ENCODE results near the gene UQCC5.

The UQCC5 gene

DNA sequence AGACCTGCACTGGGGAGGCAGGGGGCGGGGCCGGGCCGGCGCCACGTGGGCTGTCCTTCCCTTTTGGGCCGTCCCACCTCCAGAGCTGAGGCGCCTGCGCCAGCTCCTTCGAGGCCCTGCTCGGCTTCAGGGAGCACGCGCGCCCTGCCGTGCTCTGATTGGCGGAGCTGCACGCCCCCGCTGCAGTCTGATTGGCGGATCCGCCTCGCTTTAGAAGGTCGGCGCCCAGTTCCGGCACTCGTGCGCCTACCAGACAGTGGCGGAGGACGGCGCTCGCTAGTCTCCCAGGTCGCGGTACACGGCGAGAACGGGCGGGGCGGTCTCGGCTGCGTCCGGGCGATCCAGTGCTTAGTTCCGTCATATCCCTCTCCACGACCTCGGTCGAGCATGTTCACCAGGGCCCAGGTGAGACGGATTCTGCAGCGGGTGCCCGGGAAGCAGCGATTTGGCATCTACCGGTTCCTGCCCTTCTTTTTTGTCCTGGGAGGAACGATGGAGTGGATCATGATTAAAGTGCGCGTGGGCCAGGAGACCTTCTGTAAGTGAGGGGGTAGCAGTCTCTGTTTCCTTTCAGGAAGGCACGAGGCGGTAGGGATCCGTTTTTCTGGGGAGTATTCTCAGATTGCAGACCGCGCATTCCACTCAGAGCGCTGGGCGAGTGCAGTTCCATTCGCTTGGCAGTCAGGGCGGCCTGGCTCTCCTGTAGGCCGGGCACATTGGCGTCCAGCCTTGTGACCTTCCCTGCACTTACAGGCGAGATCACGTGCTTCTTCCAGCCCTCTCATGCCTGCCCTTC lies at the start of gene UQCC5:
Gene UQCC5 (plus strand): TSS at position 237 of the 796 bp plus-strand sequence. CDS start 151 bp downstream, at position 388.
- peak; percentile 67 for DNase-seq

DNA sequence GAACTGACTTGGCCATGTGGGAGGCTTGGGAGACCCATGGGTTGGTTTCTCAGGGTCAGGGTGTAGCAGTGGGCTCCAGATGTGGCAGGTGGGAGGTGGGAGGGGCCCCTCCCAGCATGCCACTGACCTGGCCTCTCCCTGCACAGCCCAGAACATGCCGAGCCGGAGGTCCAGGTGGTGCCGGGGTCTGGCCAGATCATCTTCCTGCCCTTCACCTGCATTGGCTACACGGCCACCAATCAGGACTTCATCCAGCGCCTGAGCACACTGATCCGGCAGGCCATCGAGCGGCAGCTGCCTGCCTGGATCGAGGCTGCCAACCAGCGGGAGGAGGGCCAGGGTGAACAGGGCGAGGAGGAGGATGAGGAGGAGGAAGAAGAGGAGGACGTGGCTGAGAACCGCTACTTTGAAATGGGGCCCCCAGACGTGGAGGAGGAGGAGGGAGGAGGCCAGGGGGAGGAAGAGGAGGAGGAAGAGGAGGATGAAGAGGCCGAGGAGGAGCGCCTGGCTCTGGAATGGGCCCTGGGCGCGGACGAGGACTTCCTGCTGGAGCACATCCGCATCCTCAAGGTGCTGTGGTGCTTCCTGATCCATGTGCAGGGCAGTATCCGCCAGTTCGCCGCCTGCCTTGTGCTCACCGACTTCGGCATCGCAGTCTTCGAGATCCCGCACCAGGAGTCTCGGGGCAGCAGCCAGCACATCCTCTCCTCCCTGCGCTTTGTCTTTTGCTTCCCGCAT lies 49.2 kb upstream of the UQCC5 start:
- no peak for DNase-seq

- no peak for DNase-seq
Measured at GRCh38 chr3:52487788-52488691, 48.4 kb upstream of the UQCC5 start.

GRCh38 chr3:52488746-52489145 lies 47.7 kb upstream of the UQCC5 start:
- no peak for DNase-seq

DNA sequence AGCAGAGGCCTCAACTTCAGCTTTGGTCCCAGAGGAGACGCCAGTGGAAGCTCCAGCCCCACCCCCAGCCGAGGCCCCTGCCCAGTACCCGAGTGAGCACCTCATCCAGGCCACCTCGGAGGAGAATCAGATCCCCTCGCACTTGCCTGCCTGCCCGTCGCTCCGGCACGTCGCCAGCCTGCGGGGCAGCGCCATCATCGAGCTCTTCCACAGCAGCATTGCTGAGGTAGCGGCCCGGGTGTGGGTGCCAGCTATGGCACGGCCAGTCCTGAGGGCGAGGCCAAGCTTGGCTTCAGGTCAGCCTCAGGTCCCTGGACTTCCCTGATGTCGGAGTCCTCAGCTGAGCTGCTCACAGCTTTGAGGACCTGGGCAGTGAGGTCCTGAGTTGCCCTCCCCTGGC lies 47.0 kb upstream of the UQCC5 start:
- DNase-seq, result no peak

DNA sequence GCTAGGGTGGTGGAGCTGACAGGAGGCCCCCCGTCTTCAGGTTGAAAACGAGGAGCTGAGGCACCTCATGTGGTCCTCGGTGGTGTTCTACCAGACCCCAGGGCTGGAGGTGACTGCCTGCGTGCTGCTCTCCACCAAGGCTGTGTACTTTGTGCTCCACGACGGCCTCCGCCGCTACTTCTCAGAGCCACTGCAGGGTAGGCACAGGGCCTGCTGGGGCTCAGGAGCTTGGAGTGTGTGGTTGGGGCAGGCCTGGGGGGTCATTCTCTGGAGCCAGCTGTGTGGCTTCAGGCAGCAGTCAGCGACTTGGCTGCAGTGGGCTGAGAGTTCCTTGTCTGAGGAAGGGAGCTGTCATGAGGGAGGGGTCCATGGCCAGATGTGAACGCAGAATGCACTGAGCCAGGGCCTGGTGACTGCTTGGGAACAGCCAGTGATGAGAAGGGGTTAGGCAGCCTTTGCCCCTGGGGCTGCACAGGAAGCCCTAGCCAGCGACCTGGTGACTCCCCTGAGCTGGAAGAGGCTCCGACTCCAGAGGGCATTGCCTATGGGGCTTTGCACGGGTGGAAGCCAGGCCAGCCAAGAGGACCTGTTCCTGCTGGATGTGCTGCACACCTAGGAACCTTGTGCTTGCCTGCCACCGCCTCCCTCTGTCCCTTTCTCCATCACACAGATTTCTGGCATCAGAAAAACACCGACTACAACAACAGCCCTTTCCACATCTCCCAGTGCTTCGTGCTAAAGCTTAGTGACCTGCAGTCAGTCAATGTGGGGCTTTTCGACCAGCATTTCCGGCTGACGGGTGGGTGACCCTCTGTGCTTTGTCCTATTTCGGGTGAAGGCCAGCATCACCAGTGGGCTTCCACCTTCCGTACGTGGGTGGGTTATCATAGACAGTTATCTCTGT lies 46.1 kb upstream of the UQCC5 start:
- no peak for DNase-seq

DNA sequence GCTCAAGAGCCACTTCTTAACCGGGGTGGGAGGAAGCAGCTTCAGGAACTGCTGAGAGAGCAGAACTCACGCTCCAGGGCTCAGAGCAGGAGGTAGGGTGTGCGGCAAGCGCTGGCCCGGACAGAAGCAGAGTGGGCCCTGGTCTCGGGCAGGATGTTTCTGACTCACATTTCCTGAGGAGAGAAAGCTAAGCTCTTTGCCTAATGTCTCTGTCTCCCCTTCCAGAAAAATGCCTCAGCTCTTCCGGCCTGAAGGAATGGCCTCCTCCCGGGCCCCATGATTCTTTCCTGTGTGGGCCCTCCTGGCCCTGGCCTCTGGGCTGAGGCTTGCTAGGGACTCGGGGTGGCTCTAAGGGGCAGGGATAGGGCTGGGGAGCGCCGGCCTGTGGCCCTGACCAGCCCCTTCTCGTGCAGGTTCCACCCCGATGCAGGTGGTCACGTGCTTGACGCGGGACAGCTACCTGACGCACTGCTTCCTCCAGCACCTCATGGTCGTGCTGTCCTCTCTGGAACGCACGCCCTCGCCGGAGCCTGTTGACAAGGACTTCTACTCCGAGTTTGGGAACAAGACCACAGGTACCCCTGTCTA lies 45.4 kb upstream of the UQCC5 start:
- no peak for DNase-seq

GRCh38 chr3:52492059-52492458 lies 44.3 kb upstream of the UQCC5 start:
- no peak for DNase-seq

DNA sequence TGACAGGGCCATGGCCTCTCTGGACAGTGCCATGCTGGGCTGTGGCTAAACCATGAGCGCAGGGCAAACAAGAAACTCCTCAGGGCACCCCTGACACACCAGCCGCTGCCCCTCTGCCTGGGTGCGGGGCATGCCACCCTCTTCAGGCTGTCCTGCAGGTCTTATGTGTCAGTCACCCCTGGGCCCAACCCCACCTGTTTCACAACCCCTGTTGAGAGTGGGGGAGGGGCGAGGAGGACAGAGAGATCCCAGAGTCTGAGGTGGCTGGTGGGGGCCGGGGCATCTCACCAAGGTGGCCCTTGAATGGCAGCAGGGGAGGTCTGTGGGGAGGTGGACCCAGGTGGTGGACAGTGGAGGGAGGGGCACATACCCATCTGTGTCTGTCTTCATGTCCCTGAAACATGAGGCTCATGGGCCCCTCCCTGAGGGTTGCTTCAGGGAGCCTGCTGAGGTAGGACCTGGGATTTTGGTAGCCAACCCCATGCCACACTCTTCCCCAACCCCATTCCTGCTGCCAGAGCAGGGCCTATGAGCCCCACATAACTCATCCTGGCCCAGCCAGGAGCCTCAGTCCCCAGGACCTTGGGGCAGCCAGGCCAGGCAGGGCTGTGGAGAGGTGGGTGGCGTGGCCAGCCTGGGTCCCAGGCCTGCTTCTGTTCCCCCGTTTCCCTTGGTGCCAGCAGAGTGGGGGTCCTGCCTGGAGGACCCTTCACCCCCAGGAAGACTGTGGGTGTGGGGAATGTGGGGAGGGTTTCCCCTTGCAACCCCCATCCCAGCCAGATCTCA lies 43.0 kb upstream of the UQCC5 start:
- DNase-seq, result no peak

DNA sequence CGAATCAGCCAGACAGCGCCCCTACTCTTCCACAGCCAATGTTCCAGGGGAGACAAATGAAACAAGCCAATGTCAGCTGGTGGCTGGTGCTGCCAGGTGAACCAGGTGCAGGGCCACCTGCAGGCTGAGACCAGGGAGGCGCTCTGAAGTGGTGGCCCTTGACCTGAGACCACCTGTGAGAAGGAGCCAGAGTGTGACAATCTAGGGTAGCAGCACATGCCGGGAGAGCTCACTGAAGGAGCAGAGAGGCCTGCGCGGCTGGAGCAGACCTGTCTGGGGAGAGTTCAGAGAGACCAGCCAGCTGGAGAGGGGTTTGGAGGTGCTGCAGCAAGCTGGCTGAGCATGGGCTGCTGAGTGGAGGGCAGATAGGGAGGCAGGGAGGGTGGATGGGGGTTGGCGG lies 42.0 kb upstream of the UQCC5 start:
- no peak for DNase-seq

DNA sequence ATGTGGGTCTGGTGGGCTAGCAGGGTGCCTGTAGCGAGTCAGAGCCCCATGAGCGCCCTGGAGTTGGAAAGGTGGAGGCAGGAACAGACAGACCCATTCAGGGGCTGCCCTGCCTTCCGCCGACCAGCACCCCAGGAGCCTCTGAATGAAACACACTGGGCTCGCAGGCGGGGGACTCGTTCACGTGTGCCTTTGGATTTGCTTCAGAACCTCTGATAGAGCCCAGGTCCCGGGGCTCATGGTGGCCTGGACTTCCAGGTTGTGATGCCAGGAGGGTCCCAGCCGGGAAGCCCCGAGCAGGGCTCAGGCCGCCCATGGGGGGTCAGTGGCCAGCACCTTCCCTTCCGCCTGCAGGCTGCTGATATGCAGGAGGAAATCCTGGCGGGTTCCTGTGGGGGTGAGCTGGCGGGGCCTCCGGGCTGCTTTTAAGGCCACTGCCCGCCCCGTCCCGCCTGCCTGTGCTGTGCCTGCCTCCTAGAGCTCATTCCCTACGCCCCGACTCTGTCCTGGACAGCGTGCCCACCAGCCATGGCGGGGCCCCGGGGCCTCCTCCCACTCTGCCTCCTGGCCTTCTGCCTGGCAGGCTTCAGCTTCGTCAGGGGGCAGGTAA lies 41.4 kb upstream of the UQCC5 start, which contains the start of gene STAB1:
Gene STAB1 (plus strand): TSS at position 453 of the 610 bp plus-strand sequence. CDS start 76 bp downstream, at position 529.
- no peak for DNase-seq

GRCh38 chr3:52495777-52496602 lies 40.4 kb upstream of the UQCC5 start:
- no peak for DNase-seq

GRCh38 chr3:52498137-52499054 lies 38.0 kb upstream of the UQCC5 start:
- DNase-seq, result no peak

GRCh38 chr3:52501046-52501445 lies 35.4 kb upstream of the UQCC5 start:
- DNase-seq, result no peak

- DNase-seq, result no peak
Measured at GRCh38 chr3:52502001-52502400, 34.4 kb upstream of the UQCC5 start.

- DNase-seq, result no peak
Measured at GRCh38 chr3:52502808-52503350, 33.5 kb upstream of the UQCC5 start.

DNA sequence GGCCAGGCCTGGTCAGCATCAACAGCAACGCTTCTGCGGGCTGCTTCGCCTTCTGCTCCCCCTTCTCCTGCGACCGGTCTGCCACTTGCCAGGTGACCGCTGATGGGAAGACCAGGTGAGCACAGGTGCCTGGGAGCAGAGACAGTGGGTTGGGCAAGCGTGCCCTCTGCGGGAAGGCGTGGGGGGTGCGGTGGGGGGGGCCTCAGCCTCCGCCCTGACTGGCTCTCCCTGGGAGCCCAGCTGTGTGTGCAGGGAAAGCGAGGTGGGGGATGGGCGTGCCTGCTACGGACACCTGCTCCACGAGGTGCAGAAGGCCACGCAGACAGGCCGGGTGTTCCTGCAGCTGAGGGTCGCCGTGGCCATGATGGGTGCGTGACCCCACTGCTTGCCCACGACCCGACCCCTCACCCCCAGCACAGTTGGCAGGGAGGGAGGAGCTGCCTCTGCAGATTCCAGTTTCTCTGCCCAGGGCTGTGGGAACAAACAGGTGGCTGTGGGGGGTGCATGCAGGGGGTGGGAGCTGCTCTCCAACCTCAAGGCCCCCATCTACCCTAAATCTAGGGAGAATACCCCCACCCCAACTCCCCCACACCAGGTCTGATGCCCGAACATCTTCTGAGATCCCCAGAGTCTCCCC lies 32.5 kb upstream of the UQCC5 start:
- DNase-seq, result no peak

Data from NCI-H187 treated with DMSO at 0.1 percent for 48 hours (cell line).